ENCODE results near the gene DYNLT4.

GRCh38 chr1:44801491-44802305 lies 5.5 kb downstream of the DYNLT4 start:
- TF ChIP-seq FOXJ3 (CRISPR knock-in tag; IDR thresholded peaks at IDR 0.05) (no peak), CTCF (IDR thresholded peaks at IDR 0.05) (no peak), GABPA (IDR thresholded peaks at IDR 0.05; ENCODE audit: low read depth) (no peak), MAX (IDR thresholded peaks at IDR 0.05; ENCODE audit: low read depth) (no peak), ZBTB33 (IDR thresholded peaks at IDR 0.05; ENCODE audit: borderline replicate concordance, low read depth) (no peak)
- TF ChIP-seq, protein P1, sequence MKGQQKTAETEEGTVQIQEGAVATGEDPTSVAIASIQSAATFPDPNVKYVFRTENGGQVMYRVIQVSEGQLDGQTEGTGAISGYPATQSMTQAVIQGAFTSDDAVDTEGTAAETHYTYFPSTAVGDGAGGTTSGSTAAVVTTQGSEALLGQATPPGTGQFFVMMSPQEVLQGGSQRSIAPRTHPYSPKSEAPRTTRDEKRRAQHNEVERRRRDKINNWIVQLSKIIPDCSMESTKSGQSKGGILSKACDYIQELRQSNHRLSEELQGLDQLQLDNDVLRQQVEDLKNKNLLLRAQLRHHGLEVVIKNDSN (IDR thresholded peaks at IDR 0.05; ENCODE audit: borderline replicate concordance, low read depth) = no peak
